Stimulated activated CD8-positive, alpha-beta memory T cell treated with anti-CD3 and anti-CD28 coated beads, Interleukin-4, amount 100 ng/mL, for 24 hours (primary cell): ENCODE data around the gene TPCN1.

Source experiments
- DNase-seq: peaks from one replicate; pipeline ENCODE4 v3.0.0-alpha.2; 2020; ENCODE audit warnings: low read depth

Gene TPCN1

GRCh38 chr12:113221181-113221996, at the start of gene TPCN1:
Gene TPCN1, plus strand, starts transcription at chr12:113221464. Its CDS starts 5,389 bp downstream, at chr12:113226853.
- DNase-seq = peak; percentile 98

- no peak for DNase-seq
Observed at GRCh38 chr12:113171543-113171942, 49.7 kb upstream of the TPCN1 start.

- DNase-seq = no peak
Observed at GRCh38 chr12:113172185-113172584, 49.1 kb upstream of the TPCN1 start.

GRCh38 chr12:113173081-113173698, 48.1 kb upstream of the TPCN1 start:
- no peak for DNase-seq

GRCh38 chr12:113174461-113175384, 46.5 kb upstream of the TPCN1 start:
- DNase-seq = peak; percentile 70

- no peak for DNase-seq
Observed at GRCh38 chr12:113179023-113179422, 42.2 kb upstream of the TPCN1 start.

- DNase-seq = no peak
Observed at GRCh38 chr12:113180333-113180732, 40.9 kb upstream of the TPCN1 start.

GRCh38 chr12:113181975-113182374, 39.3 kb upstream of the TPCN1 start:
- DNase-seq = no peak

GRCh38 chr12:113183030-113183589, 38.2 kb upstream of the TPCN1 start:
- no peak for DNase-seq

GRCh38 chr12:113184098-113184899, 37.0 kb upstream of the TPCN1 start:
- no peak for DNase-seq

- DNase-seq = peak; percentile 80
Observed at GRCh38 chr12:113184900-113185179, 36.4 kb upstream of the TPCN1 start.

GRCh38 chr12:113185180-113186032, 35.9 kb upstream of the TPCN1 start, which contains the start of the genes DDX54 and RITA1:
Gene DDX54, minus strand, starts transcription at chr12:113185478. Its CDS starts 27 bp downstream, at chr12:113185451.
Gene RITA1, plus strand, starts transcription at chr12:113185721. Its CDS starts 1,026 bp downstream, at chr12:113186747.
- peak; percentile 73 for DNase-seq

- no peak for DNase-seq
Observed at GRCh38 chr12:113186033-113186365, 35.3 kb upstream of the TPCN1 start.

- DNase-seq = no peak
Observed at GRCh38 chr12:113186666-113187325, 34.5 kb upstream of the TPCN1 start.

- no peak for DNase-seq
Observed at GRCh38 chr12:113189361-113189760, 31.9 kb upstream of the TPCN1 start.

- no peak for DNase-seq
Observed at GRCh38 chr12:113190761-113191160, 30.5 kb upstream of the TPCN1 start.

- no peak for DNase-seq
Observed at GRCh38 chr12:113191227-113191626, 30.0 kb upstream of the TPCN1 start.

GRCh38 chr12:113194971-113195391, 26.3 kb upstream of the TPCN1 start:
- DNase-seq = no peak

GRCh38 chr12:113195598-113195997, 25.7 kb upstream of the TPCN1 start:
- DNase-seq = no peak

GRCh38 chr12:113196582-113196981, 24.7 kb upstream of the TPCN1 start:
- DNase-seq = no peak
